B cell (primary cell): ENCODE results near the gene CD207.

Experiments
- EZH2 ChIP-seq: IDR thresholded peaks from 2 replicates; pipeline ENCODE4 v1.6.1; 2012; ENCODE audit warnings: borderline replicate concordance, low read depth, mild to moderate bottlenecking, moderate library complexity, low read length; ENCODE audit not compliant: insufficient read depth, poor library complexity, severe bottlenecking
- TF ChIP-seq, protein P1 (sequence below): fragments of 200-600 bp; IDR thresholded peaks from one replicate; pipeline ENCODE4 v1.8.0; 2022; ENCODE audit warnings: antibody characterized with exemption, mild to moderate bottlenecking

DNA sequence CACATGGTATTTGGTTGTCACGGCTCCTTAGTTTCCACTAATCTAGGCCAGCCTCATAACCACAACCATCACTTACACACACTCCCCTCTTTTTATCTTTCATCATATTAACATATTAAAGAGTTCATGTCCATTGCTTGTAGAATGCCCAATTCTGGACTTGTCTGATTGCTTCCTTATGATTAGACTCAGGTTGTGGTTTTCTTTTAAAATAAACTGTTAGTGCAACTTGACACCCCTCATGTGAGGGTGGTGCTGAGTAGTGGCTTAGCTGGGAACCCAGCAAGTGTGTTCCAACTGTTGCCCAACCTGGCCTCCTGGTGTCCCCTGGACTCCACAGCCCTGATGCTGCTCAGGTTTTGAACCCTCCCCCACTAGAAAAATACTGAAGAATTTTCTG, 20.1 kb upstream of the CD207 start:
- TF ChIP-seq, protein P1, sequence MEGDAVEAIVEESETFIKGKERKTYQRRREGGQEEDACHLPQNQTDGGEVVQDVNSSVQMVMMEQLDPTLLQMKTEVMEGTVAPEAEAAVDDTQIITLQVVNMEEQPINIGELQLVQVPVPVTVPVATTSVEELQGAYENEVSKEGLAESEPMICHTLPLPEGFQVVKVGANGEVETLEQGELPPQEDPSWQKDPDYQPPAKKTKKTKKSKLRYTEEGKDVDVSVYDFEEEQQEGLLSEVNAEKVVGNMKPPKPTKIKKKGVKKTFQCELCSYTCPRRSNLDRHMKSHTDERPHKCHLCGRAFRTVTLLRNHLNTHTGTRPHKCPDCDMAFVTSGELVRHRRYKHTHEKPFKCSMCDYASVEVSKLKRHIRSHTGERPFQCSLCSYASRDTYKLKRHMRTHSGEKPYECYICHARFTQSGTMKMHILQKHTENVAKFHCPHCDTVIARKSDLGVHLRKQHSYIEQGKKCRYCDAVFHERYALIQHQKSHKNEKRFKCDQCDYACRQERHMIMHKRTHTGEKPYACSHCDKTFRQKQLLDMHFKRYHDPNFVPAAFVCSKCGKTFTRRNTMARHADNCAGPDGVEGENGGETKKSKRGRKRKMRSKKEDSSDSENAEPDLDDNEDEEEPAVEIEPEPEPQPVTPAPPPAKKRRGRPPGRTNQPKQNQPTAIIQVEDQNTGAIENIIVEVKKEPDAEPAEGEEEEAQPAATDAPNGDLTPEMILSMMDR = no peak
- no peak for TF ChIP-seq EZH2
